ENCODE results near the gene GRID2IP. TPM values are rescaled to one million over a fixed set of nuclear protein-coding genes. Genes with fewer than 3 reads are reported as not detected.
"Not testable (repeated sequence)": the region's sequence is repeated elsewhere in the genome, so short reads cannot be mapped to it uniquely, and the experiment has no call there.

GRID2IP gene
- total RNA-seq, 2 experiments from 2014 or later: 0.18 to 0.23 TPM

GRCh38 chr7:6589151-6589828 lies 38.0 kb upstream of the GRID2IP start:
- DNase-seq: no peak
- POLR2A ChIA-PET: interaction anchor here (1.0 to 2.7 kb wide), 7 partner anchors 8 to 48 kb away, joined by 4 to 18 read pairs (median 5); partner anchors contain the start of genes ZDHHC4 and ZNF316
- CTCF ChIA-PET: interaction anchor here (0.6 to 4.2 kb wide), 7 partner anchors 9 to 118 kb away, joined by 3 to 44 read pairs (median 4); partner anchors contain the start of genes ZDHHC4 and ZNF316
- intact Hi-C loops (cut with micrococcal nuclease): no loop called here
- Mint-ChIP-seq H3K36me3 (ENCODE audit: low read depth) (peaks cover 26% of the 10 kb centered on the region), H3K27me3 (no peaks in the 10 kb centered on the region), H3K4me3 (peak overlapping the region; percentile 64), H3K27ac (peak overlapping the region; percentile 63), H3K4me1 (ENCODE audit: low read depth) (peaks cover 20% of the 10 kb centered on the region), H3K9me3 (no peaks in the 10 kb centered on the region)
- no peak for ATAC-seq
- TF ChIP-seq CTCF (IDR thresholded peaks at IDR 0.05): no peak

GRCh38 chr7:6588566-6588965 lies 37.3 kb upstream of the GRID2IP start:
- intact Hi-C loops (cut with micrococcal nuclease): no loop called here
- Mint-ChIP-seq H3K4me1 (ENCODE audit: low read depth) (peaks cover 19% of the 10 kb centered on the region), H3K27ac (no peak overlapping the region), H3K36me3 (ENCODE audit: low read depth) (peaks cover 24% of the 10 kb centered on the region), H3K4me3 (no peak overlapping the region), H3K27me3 (no peaks in the 10 kb centered on the region), H3K9me3 (no peaks in the 10 kb centered on the region)
- no peak for TF ChIP-seq CTCF (IDR thresholded peaks at IDR 0.05)
- ChIA-PET POLR2A (interaction anchor here (2.7 kb wide), 1 partner anchor 11 kb away, joined by 18 read pairs; the partner anchor contains the start of gene ZDHHC4), CTCF (interaction anchor here (0.6 to 4.2 kb wide), 3 partner anchors 13 to 118 kb away, joined by 3 to 44 read pairs (median 3); partner anchors contain the start of gene ZDHHC4)
- DNase-seq (no peak), ATAC-seq (no peak)

GRCh38 chr7:6585746-6586432 lies 34.6 kb upstream of the GRID2IP start:
- H3K27ac Mint-ChIP-seq; H3K9me3 Mint-ChIP-seq; H3K4me3 Mint-ChIP-seq; ATAC-seq; intact Hi-C loops (cut with micrococcal nuclease); DNase-seq; H3K27me3 Mint-ChIP-seq: not testable (repeated sequence)
- Mint-ChIP-seq H3K36me3 (ENCODE audit: low read depth) (peaks cover 26% of the 10 kb centered on the region), H3K4me1 (ENCODE audit: low read depth) (peaks cover 14% of the 10 kb centered on the region)
- POLR2A ChIA-PET: interaction anchor here (1.4 kb wide), 1 partner anchor 10 kb away, joined by 3 read pairs; no protein-coding TSS in a partner anchor
- CTCF ChIA-PET: interaction anchor here (0.9 kb wide), 1 partner anchor 11 kb away, joined by 5 read pairs; no protein-coding TSS in a partner anchor

GRCh38 chr7:6579446-6579845 lies 28.2 kb upstream of the GRID2IP start:
- peaks cover 28% of the 10 kb centered on the region for H3K4me1 Mint-ChIP-seq (ENCODE audit: low read depth)
- TF ChIP-seq CTCF (IDR thresholded peaks at IDR 0.05): peak; percentile 29
- no peaks in the 10 kb centered on the region for H3K27me3 Mint-ChIP-seq
- no peak for DNase-seq
- peaks cover 19% of the 10 kb centered on the region for H3K36me3 Mint-ChIP-seq (ENCODE audit: low read depth)
- peak overlapping the region; percentile 17 for H3K27ac Mint-ChIP-seq
- H3K9me3 Mint-ChIP-seq: no peaks in the 10 kb centered on the region
- H3K4me3 Mint-ChIP-seq: peak overlapping the region; percentile 6
- POLR2A ChIA-PET: no interaction called here
- no peak for ATAC-seq
- intact Hi-C loops (cut with micrococcal nuclease): no loop called here
- CTCF ChIA-PET: no interaction called here

GRCh38 chr7:6578114-6579084 lies 27.1 kb upstream of the GRID2IP start:
- TF ChIP-seq CTCF (IDR thresholded peaks at IDR 0.05): no peak
- ATAC-seq (no peak), DNase-seq (no peak)
- H3K4me3 Mint-ChIP-seq: peak overlapping the region; percentile 84
- intact Hi-C loops (cut with micrococcal nuclease): no loop called here
- H3K9me3 Mint-ChIP-seq: no peaks in the 10 kb centered on the region
- H3K36me3 Mint-ChIP-seq (ENCODE audit: low read depth): peaks cover 19% of the 10 kb centered on the region
- no peaks in the 10 kb centered on the region for H3K27me3 Mint-ChIP-seq
- H3K27ac Mint-ChIP-seq: peak overlapping the region; percentile 89
- POLR2A ChIA-PET: interaction anchor here (1.2 to 4.0 kb wide), 4 partner anchors 11 to 34 kb away, joined by 4 to 18 read pairs (median 4); partner anchors contain the start of gene INTS15
- peaks cover 28% of the 10 kb centered on the region for H3K4me1 Mint-ChIP-seq (ENCODE audit: low read depth)
- CTCF ChIA-PET: interaction anchor here (0.7 to 5.9 kb wide), 4 partner anchors 11 to 22 kb away, joined by 3 to 44 read pairs (median 4); partner anchors contain the start of gene INTS15
